HG02763 (cell line): ENCODE measurements around the gene MAP3K6.

Source experiments
- ATAC-seq: cut with Tn5 transposase; IDR thresholded peaks from one replicate; pipeline ENCODE4 v1.9.1; 2021; ENCODE audit warnings: mild to moderate bottlenecking, moderate library complexity; ENCODE audit not compliant: unreplicated experiment

Gene MAP3K6

GRCh38 chr1:27358038-27358927, 8.5 kb downstream of the MAP3K6 start:
- ATAC-seq, result no peak

GRCh38 chr1:27357281-27358037, 9.3 kb downstream of the MAP3K6 start:
- peak; percentile 48 for ATAC-seq

- no peak for ATAC-seq
Observed at GRCh38 chr1:27356619-27357280, 10.0 kb downstream of the MAP3K6 start.

GRCh38 chr1:27356277-27356618, 10.5 kb downstream of the MAP3K6 start:
- ATAC-seq, result no peak

- ATAC-seq, result no peak
Observed at GRCh38 chr1:27355683-27356082, 11.1 kb downstream of the MAP3K6 start.

GRCh38 chr1:27353629-27354028, 13.1 kb downstream of the MAP3K6 start:
- ATAC-seq, result no peak

- no peak for ATAC-seq
Observed at GRCh38 chr1:27353166-27353565, 13.6 kb downstream of the MAP3K6 start.

- ATAC-seq, result no peak
Observed at GRCh38 chr1:27351541-27352107, 15.1 kb downstream of the MAP3K6 start.

GRCh38 chr1:27350663-27351540, 15.9 kb downstream of the MAP3K6 start:
- ATAC-seq, result no peak

- no peak for ATAC-seq
Observed at GRCh38 chr1:27349784-27350662, 16.7 kb downstream of the MAP3K6 start.

- ATAC-seq, result no peak
Observed at GRCh38 chr1:27348861-27349783, 17.6 kb downstream of the MAP3K6 start.

GRCh38 chr1:27346991-27347624, 19.7 kb downstream of the MAP3K6 start:
- no peak for ATAC-seq

GRCh38 chr1:27346357-27346756, 20.4 kb downstream of the MAP3K6 start:
- ATAC-seq, result no peak

- no peak for ATAC-seq
Observed at GRCh38 chr1:27345272-27345671, 21.5 kb downstream of the MAP3K6 start.

GRCh38 chr1:27343639-27344025, 23.1 kb downstream of the MAP3K6 start:
- no peak for ATAC-seq

GRCh38 chr1:27342778-27343638, 23.8 kb downstream of the MAP3K6 start:
- no peak for ATAC-seq

GRCh38 chr1:27342391-27342777, 24.4 kb downstream of the MAP3K6 start:
- no peak for ATAC-seq
